Measurements from ENCODE around the gene DALRD3. TPM values are rescaled to one million over a fixed set of nuclear protein-coding genes. Genes with fewer than 3 reads are reported as not detected.

Gene DALRD3, protein sequence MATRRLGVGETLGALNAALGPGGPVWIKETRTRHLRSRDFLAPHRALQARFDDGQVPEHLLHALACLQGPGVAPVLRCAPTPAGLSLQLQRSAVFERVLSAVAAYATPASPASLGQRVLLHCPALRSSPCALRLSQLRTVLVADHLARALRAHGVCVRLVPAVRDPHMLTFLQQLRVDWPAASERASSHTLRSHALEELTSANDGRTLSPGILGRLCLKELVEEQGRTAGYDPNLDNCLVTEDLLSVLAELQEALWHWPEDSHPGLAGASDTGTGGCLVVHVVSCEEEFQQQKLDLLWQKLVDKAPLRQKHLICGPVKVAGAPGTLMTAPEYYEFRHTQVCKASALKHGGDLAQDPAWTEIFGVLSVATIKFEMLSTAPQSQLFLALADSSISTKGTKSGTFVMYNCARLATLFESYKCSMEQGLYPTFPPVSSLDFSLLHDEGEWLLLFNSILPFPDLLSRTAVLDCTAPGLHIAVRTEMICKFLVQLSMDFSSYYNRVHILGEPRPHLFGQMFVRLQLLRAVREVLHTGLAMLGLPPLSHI
- total RNA-seq (ENCODE audit: low replicate concordance), result 32.9 and 57.4 TPM in 2 replicates

DNA sequence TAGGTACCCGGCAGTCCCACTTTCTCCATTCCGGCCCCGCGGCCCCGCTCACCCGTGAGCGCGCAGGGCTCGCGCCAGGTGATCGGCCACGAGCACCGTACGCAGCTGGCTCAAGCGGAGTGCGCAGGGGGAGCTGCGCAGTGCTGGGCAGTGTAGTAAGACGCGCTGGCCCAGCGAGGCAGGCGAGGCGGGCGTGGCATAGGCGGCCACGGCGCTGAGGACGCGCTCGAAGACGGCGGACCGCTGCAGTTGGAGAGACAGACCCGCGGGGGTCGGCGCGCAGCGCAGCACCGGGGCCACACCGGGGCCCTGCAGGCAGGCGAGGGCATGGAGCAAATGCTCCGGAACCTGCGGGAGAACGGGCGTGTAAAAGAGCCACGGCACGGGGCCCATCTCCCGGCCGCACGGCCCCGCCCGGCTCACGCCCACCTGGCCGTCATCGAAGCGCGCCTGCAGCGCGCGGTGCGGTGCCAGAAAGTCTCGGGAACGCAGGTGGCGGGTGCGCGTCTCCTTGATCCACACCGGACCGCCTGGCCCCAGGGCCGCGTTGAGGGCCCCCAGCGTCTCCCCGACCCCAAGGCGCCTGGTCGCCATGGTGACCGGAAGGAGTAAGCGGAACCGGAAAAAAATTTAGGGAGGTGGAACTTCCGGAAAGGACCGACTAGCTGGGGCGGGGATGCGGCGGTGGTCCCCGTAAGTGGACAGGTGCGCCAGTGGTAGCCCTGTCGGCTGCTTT is at the start of gene DALRD3:
Gene DALRD3, minus strand, starts transcription at position 610 of the 736 bp plus-strand sequence. Its CDS starts 16 bp downstream, at position 594.
- Histone ChIP-seq H3K27me3 (no peaks in the 10 kb centered on the region), H2AFZ (replicated peaks) (peak within 1 kb of the TSS; percentile 23), H4K20me1 (ENCODE audit: low read depth) (peaks cover 55% of the 10 kb centered on the region), H3K27ac (no peak within 1 kb of the TSS), H3F3A (ENCODE audit: low read depth) (peaks cover 66% of the 10 kb centered on the region), H3K36me3 (no peaks in the 10 kb centered on the region), H3K4me1 (peaks cover 13% of the 10 kb centered on the region), H3K4me3 (peak within 1 kb of the TSS; percentile 79), H3K79me2 (ENCODE audit: low read depth) (peaks cover 38% of the 10 kb centered on the region), H3K4me2 (peak within 1 kb of the TSS; percentile 82), H3K9ac (no peak within 1 kb of the TSS), H3K9me3 (ENCODE audit: low read depth) (no peaks in the 10 kb centered on the region)
- Mint-ChIP-seq H3K27ac (peak within 1 kb of the TSS; percentile 8), H3K36me3 (peaks cover 17% of the 10 kb centered on the region), H3K27me3 (ENCODE audit: insufficient read depth, low read depth) (peaks cover 6% of the 10 kb centered on the region), H3K9me3 (no peaks in the 10 kb centered on the region), H3K4me1 (peaks cover 20% of the 10 kb centered on the region), H3K4me3 (peak within 1 kb of the TSS; percentile 97)
- peak; percentile 86 for DNase-seq (ENCODE audit: low spot score)
- TF ChIP-seq, protein P1, sequence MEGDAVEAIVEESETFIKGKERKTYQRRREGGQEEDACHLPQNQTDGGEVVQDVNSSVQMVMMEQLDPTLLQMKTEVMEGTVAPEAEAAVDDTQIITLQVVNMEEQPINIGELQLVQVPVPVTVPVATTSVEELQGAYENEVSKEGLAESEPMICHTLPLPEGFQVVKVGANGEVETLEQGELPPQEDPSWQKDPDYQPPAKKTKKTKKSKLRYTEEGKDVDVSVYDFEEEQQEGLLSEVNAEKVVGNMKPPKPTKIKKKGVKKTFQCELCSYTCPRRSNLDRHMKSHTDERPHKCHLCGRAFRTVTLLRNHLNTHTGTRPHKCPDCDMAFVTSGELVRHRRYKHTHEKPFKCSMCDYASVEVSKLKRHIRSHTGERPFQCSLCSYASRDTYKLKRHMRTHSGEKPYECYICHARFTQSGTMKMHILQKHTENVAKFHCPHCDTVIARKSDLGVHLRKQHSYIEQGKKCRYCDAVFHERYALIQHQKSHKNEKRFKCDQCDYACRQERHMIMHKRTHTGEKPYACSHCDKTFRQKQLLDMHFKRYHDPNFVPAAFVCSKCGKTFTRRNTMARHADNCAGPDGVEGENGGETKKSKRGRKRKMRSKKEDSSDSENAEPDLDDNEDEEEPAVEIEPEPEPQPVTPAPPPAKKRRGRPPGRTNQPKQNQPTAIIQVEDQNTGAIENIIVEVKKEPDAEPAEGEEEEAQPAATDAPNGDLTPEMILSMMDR (IDR thresholded peaks at IDR 0.05), result no peak
- no peak for TF ChIP-seq EZH2 (IDR thresholded peaks at IDR 0.05)
- TF ChIP-seq EZH2phosphoT487 (IDR thresholded peaks at IDR 0.05), result no peak

DNA sequence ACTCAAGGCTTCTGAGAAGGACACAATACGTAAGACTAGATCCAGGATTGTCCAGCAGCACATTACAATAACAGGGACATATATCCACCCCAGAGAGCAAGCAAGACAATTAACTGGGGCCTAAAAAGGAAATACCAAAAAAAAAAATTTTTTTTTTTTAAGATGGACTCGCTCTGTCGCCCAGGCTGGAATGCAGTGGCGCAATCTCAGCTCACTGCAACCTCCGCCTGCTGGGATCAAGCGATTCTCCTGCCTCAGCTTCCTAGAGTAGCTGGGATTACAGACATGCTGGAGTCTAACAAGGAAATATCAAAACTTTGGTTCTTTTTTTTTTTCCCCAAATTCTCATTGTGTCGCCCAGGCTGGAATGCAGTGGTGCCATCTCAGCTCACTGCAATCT is 39.6 kb upstream of the DALRD3 start:
- DNase-seq (ENCODE audit: low spot score), result no peak
- no peaks in the 10 kb centered on the region for H3K27me3 ChIP-seq
- H3K9me3 ChIP-seq (ENCODE audit: low read depth), result no peaks in the 10 kb centered on the region
- Mint-ChIP-seq H3K4me1 (no peaks in the 10 kb centered on the region), H3K27ac (peak overlapping the region; percentile 25), H3K4me3 (no peak overlapping the region), H3K9me3 (no peaks in the 10 kb centered on the region), H3K27me3 (ENCODE audit: insufficient read depth, low read depth) (peaks cover 3% of the 10 kb centered on the region), H3K36me3 (peaks cover 28% of the 10 kb centered on the region)
- H3K9ac ChIP-seq, result no peak overlapping the region
- H3F3A ChIP-seq (ENCODE audit: low read depth), result no peaks in the 10 kb centered on the region
- H2AFZ ChIP-seq (replicated peaks), result no peak overlapping the region
- H3K36me3 ChIP-seq, result no peaks in the 10 kb centered on the region
- H3K4me2 ChIP-seq, result no peak overlapping the region
- H3K79me2 ChIP-seq (ENCODE audit: low read depth), result peaks cover 46% of the 10 kb centered on the region
- H3K27ac ChIP-seq, result no peak overlapping the region
- H3K4me1 ChIP-seq, result no peaks in the 10 kb centered on the region
- TF ChIP-seq EZH2phosphoT487 (IDR thresholded peaks at IDR 0.05) (no peak), EZH2 (IDR thresholded peaks at IDR 0.05) (no peak)
- TF ChIP-seq, protein P1 (IDR thresholded peaks at IDR 0.05), result no peak
- peaks cover 4% of the 10 kb centered on the region for H4K20me1 ChIP-seq (ENCODE audit: low read depth)
- no peak overlapping the region for H3K4me3 ChIP-seq

DNA sequence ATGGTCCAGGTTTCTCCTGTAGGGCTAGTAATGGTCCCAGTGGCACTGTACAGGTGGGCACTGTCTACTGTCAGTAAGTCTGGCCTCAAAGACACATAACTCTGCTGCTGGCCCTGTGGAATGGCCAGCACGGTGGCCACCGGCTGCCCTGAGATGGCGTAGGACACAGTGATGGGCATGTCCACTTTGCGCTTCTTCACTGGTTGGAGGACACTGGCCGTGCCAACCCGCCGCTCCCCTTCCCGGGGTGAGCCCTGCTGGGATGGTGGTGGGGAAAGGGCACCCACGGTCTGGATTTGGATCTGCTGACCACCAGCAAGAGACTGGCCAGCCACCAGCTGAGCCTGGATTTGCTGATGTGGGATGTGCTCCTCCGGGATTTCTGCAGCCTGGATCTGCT is 38.9 kb upstream of the DALRD3 start:
- Histone ChIP-seq H3K4me3 (no peak overlapping the region), H3K4me1 (no peaks in the 10 kb centered on the region), H3K9ac (no peak overlapping the region), H4K20me1 (ENCODE audit: low read depth) (peaks cover 3% of the 10 kb centered on the region), H3K36me3 (no peaks in the 10 kb centered on the region), H3K79me2 (ENCODE audit: low read depth) (peaks cover 45% of the 10 kb centered on the region), H3K27me3 (no peaks in the 10 kb centered on the region), H2AFZ (replicated peaks) (no peak overlapping the region), H3K9me3 (ENCODE audit: low read depth) (no peaks in the 10 kb centered on the region), H3K4me2 (no peak overlapping the region), H3F3A (ENCODE audit: low read depth) (no peaks in the 10 kb centered on the region), H3K27ac (no peak overlapping the region)
- Mint-ChIP-seq H3K4me1 (no peaks in the 10 kb centered on the region), H3K36me3 (peaks cover 31% of the 10 kb centered on the region), H3K27ac (no peak overlapping the region), H3K9me3 (no peaks in the 10 kb centered on the region), H3K27me3 (ENCODE audit: insufficient read depth, low read depth) (peaks cover 3% of the 10 kb centered on the region), H3K4me3 (no peak overlapping the region)
- no peak for DNase-seq (ENCODE audit: low spot score)
- TF ChIP-seq EZH2 (IDR thresholded peaks at IDR 0.05) (no peak), EZH2phosphoT487 (IDR thresholded peaks at IDR 0.05) (no peak)
- TF ChIP-seq, protein P1 (IDR thresholded peaks at IDR 0.05), result no peak
